Activated CD8-positive, alpha-beta T cell treated with anti-CD3 and anti-CD28 coated beads for 36 hours (primary cell): ENCODE measurements around the gene THY1. TPM values are rescaled to one million over a fixed set of nuclear protein-coding genes. Genes with fewer than 3 reads are reported as not detected.
"Not testable (repeated sequence)": the region's sequence is repeated elsewhere in the genome, so short reads cannot be mapped to it uniquely, and the experiment has no call there.

Experiments used
- ATAC-seq: fragments of 200-7000 bp; cut with Tn5 transposase; one replicate; pipeline ENCODE4 v1.10.0; 2021; ENCODE audit warnings: mild to moderate bottlenecking, moderate library complexity
- CTCF ChIA-PET: fragments of 350-600 bp; sonication (Branson Sonifier 250); formaldehyde crosslinking; loops from one replicate; lab custom pipeline; 2021; ENCODE audit warnings: antibody characterized with exemption; lab: Charles Lee
- POLR2A ChIA-PET: fragments of 350-600 bp; sonication (Branson Sonifier 250); formaldehyde crosslinking; loops from one replicate; lab custom pipeline; 2021; ENCODE audit warnings: antibody characterized with exemption; lab: Charles Lee
- DNase-seq: peaks from one replicate; pipeline ENCODE4 v3.0.0-alpha.2; 2020
- H3K27ac Mint-ChIP-seq: one replicate; pipeline ENCODE4 v1.8.0; 2021; ENCODE audit warnings: mild to moderate bottlenecking, mixed read lengths
- H3K27me3 Mint-ChIP-seq: one replicate; pipeline ENCODE4 v1.8.0; 2021; ENCODE audit warnings: mixed read lengths
- H3K36me3 Mint-ChIP-seq: one replicate; pipeline ENCODE4 v1.8.0; 2021; ENCODE audit warnings: low read depth, mixed read lengths
- H3K4me1 Mint-ChIP-seq: one replicate; pipeline ENCODE4 v1.8.0; 2021; ENCODE audit warnings: low read depth, mixed read lengths
- H3K4me3 Mint-ChIP-seq: one replicate; pipeline ENCODE4 v1.8.0; 2021; ENCODE audit warnings: mild to moderate bottlenecking, moderate library complexity, mixed read lengths
- H3K9me3 Mint-ChIP-seq: one replicate; pipeline ENCODE4 v1.8.0; 2021; ENCODE audit warnings: mixed read lengths
- intact Hi-C: fragments of 100-400 bp; cut with micrococcal nuclease; formaldehyde crosslinking; loops from one replicate; pipeline ENCODE4 v1.10.0; 2022
- total RNA-seq, 2 experiments: library from RNA; stranded (reverse); gene quantifications; one replicate each; pipeline ENCODE4 v1.2.3, GENCODE V29; 2021
- TF ChIP-seq, protein P1 (sequence below): fragments of 200-600 bp; IDR thresholded peaks from one replicate; pipeline ENCODE4 v1.8.0; 2022; ENCODE audit warnings: antibody characterized with exemption, mild to moderate bottlenecking

Gene THY1
- total RNA-seq, 2 experiments from 2014 or later: 0.18 to 0.40 TPM

DNA sequence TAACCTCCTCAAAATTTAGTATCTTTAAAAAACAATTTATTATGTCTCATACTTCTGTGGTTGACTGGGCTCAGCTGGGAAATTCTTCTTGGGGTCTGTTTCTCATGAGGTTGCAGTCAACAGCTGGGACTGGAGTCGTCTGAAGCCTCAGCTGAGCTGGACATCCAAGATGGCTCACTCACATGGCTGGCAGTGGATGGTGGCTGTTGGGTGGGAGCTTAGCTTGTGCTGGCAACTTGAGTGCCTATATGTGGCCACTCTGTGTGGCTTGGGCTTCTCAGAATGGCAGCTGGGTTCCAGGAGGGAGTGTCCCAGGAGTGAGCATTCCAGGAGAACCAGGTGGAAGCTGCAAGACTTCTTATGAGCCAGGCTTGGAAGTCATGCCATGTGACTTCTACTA lies 13.2 kb downstream of the THY1 start:
- Mint-ChIP-seq H3K4me1 (no peaks in the 10 kb centered on the region), H3K36me3 (no peaks in the 10 kb centered on the region), H3K27me3 (no peaks in the 10 kb centered on the region), H3K4me3 (no peak overlapping the region), H3K9me3 (peaks cover 2% of the 10 kb centered on the region), H3K27ac (no peak overlapping the region)
- TF ChIP-seq, protein P1, sequence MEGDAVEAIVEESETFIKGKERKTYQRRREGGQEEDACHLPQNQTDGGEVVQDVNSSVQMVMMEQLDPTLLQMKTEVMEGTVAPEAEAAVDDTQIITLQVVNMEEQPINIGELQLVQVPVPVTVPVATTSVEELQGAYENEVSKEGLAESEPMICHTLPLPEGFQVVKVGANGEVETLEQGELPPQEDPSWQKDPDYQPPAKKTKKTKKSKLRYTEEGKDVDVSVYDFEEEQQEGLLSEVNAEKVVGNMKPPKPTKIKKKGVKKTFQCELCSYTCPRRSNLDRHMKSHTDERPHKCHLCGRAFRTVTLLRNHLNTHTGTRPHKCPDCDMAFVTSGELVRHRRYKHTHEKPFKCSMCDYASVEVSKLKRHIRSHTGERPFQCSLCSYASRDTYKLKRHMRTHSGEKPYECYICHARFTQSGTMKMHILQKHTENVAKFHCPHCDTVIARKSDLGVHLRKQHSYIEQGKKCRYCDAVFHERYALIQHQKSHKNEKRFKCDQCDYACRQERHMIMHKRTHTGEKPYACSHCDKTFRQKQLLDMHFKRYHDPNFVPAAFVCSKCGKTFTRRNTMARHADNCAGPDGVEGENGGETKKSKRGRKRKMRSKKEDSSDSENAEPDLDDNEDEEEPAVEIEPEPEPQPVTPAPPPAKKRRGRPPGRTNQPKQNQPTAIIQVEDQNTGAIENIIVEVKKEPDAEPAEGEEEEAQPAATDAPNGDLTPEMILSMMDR: no peak
- DNase-seq (no peak), ATAC-seq (no peak)
- ChIA-PET POLR2A (no interaction called here), CTCF (interaction anchor here (1.8 kb wide), 1 partner anchor 14 kb away, joined by 5 read pairs; no protein-coding TSS in a partner anchor)
- intact Hi-C loops: no loop called here

DNA sequence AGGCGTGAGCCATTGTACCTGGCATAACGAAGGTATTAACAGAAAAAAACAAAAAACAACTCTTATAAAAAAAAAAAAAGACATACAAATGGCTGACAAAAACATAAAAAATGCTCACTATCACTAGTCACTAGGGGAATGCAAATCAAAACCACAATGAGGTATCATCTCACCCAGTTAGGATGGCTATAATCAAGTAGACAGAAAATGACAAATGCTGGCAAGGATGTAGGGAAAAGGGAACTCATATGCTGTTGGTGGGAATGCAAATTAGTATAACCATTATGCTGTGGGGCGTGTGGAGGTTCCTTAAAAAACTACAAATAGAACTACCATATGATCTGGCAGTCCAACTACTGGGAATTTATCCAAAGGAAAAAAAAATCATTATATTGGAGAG lies 17.0 kb downstream of the THY1 start:
- intact Hi-C loops: no loop called here
- no peak overlapping the region for H3K27ac Mint-ChIP-seq
- no peaks in the 10 kb centered on the region for H3K4me1 Mint-ChIP-seq
- DNase-seq (no peak), ATAC-seq (no peak)
- TF ChIP-seq, protein P1: no peak
- CTCF ChIA-PET: no interaction called here
- H3K4me3 Mint-ChIP-seq: no peak overlapping the region
- peaks cover 9% of the 10 kb centered on the region for H3K9me3 Mint-ChIP-seq
- peaks cover 2% of the 10 kb centered on the region for H3K27me3 Mint-ChIP-seq
- POLR2A ChIA-PET: no interaction called here
- H3K36me3 Mint-ChIP-seq: peaks cover 2% of the 10 kb centered on the region

DNA sequence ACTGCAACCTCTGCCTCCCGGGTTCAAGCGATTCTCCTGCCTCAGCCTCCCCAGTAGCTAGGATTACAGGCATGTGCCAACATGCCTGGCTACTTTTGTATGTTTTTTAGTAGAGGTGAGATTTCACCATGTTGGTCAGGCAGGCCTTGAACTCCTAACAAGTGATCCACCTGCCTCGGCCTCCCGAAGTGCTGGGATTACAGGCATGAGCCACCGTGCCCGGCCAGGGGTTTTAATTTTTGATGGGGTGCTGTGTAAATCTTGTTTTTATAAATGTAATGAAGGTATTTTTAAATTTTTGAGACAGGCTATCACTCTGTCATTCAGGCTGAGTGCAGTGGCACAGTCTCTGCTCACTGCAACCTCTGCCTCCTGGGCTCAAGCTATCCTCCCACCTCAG lies 17.5 kb downstream of the THY1 start:
- POLR2A ChIA-PET, H3K36me3 Mint-ChIP-seq, H3K4me3 Mint-ChIP-seq, H3K4me1 Mint-ChIP-seq, H3K27ac Mint-ChIP-seq, H3K27me3 Mint-ChIP-seq, intact Hi-C loops, ATAC-seq, DNase-seq: not testable (repeated sequence)
- CTCF ChIA-PET: interaction anchor here (1.0 to 1.3 kb wide), 2 partner anchors 49 to 129 kb away, joined by 3 to 5 read pairs; no protein-coding TSS in a partner anchor
- H3K9me3 Mint-ChIP-seq: peaks cover 14% of the 10 kb centered on the region

DNA sequence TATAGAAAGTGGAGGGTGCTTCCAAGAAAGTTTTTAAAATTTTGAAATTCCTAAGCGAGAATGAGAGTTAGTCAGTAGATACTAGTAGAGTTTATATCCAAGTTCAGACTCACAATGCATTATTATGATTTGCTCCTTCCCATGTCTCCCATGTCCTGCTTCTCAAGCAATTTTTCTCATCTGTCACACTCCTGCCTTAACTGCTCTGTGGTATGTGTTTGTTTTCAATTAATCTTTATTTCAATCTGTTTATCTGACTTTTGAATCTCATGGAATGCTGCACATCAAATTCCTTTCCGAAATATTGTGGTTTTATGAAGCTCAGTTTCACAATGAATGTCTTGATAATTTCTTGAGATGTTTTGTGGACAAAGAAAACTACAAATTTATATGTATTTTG lies 18.1 kb downstream of the THY1 start:
- DNase-seq: no peak
- Mint-ChIP-seq H3K4me1 (no peaks in the 10 kb centered on the region), H3K27ac (no peak overlapping the region), H3K4me3 (no peak overlapping the region), H3K9me3 (peaks cover 17% of the 10 kb centered on the region), H3K27me3 (peaks cover 2% of the 10 kb centered on the region), H3K36me3 (peaks cover 2% of the 10 kb centered on the region)
- intact Hi-C loops: no loop called here
- no peak for ATAC-seq
- POLR2A ChIA-PET: interaction anchor here (1.4 kb wide), 1 partner anchor 15 kb away, joined by 3 read pairs; no protein-coding TSS in a partner anchor
- CTCF ChIA-PET: interaction anchor here (1.0 to 1.3 kb wide), 2 partner anchors 49 to 129 kb away, joined by 3 to 5 read pairs; no protein-coding TSS in a partner anchor
- TF ChIP-seq, protein P1: no peak

DNA sequence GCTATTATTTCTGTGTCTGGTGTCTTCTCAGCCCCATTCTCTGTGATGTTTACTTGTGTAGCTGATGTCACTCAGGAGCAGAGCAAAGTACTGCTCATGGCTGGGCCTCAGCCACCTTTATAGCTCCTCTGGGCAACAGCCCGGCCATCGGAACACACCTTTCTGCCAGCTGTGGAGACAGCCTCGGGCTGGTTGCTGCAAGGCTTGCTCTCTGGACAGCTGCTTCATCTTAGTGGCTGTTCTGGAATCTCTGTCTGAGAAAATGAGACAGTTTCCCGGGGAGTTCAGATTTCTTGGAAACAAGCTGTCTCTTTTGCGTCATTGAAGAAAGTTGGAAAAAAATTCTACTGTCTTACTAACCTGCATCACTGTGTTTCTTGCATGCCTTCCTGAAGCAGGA lies 20.0 kb downstream of the THY1 start:
- intact Hi-C loops: no loop called here
- DNase-seq (no peak), ATAC-seq (no peak)
- peaks cover 21% of the 10 kb centered on the region for H3K9me3 Mint-ChIP-seq
- CTCF ChIA-PET: interaction anchor here (0.7 to 1.5 kb wide), 4 partner anchors 13 to 72 kb away, joined by 3 to 7 read pairs (median 4); no protein-coding TSS in a partner anchor
- POLR2A ChIA-PET: no interaction called here
- peaks cover 3% of the 10 kb centered on the region for H3K27me3 Mint-ChIP-seq
- H3K27ac Mint-ChIP-seq: no peak overlapping the region
- H3K4me3 Mint-ChIP-seq: no peak overlapping the region
- no peaks in the 10 kb centered on the region for H3K4me1 Mint-ChIP-seq
- H3K36me3 Mint-ChIP-seq: peaks cover 3% of the 10 kb centered on the region
- TF ChIP-seq, protein P1: no peak
